Nephron (organoid): Measurements from ENCODE around the gene TPCN1.

Source experiments
- H3K27ac Mint-ChIP-seq, 3 experiments: 2 replicates each; pipeline ENCODE4 v1.8.0; 2020; ENCODE audit warnings: mixed read lengths in 3 of 3, mild to moderate bottlenecking in 2 of 3, moderate library complexity in 1 of 3
- H3K27me3 Mint-ChIP-seq: 2 replicates; pipeline ENCODE4 v1.8.0; 2021; ENCODE audit warnings: low read depth, mild to moderate bottlenecking, moderate library complexity, mixed read lengths
- H3K36me3 Mint-ChIP-seq: 2 replicates; pipeline ENCODE4 v1.8.0; 2020; ENCODE audit warnings: low read depth, mixed read lengths
- H3K4me1 Mint-ChIP-seq: 2 replicates; pipeline ENCODE4 v1.8.0; 2020; ENCODE audit warnings: mixed read lengths
- H3K4me3 Mint-ChIP-seq, 3 experiments: 2 replicates each; pipeline ENCODE4 v1.8.0; 2020; ENCODE audit warnings: mild to moderate bottlenecking in 3 of 3, mixed read lengths in 3 of 3, moderate library complexity in 2 of 3
- H3K9me3 Mint-ChIP-seq: 2 replicates; pipeline ENCODE4 v1.8.0; 2020; ENCODE audit warnings: mixed read lengths
- TF ChIP-seq, protein P1 (sequence below), 3 experiments: fragments of 200-600 bp; sonication (generic); IDR thresholded peaks; one replicate each; pipeline ENCODE4 v1.5.0; 2021; ENCODE audit warnings: antibody characterized with exemption in 3 of 3; ENCODE audit not compliant: unreplicated experiment in 3 of 3

TPCN1 gene

DNA sequence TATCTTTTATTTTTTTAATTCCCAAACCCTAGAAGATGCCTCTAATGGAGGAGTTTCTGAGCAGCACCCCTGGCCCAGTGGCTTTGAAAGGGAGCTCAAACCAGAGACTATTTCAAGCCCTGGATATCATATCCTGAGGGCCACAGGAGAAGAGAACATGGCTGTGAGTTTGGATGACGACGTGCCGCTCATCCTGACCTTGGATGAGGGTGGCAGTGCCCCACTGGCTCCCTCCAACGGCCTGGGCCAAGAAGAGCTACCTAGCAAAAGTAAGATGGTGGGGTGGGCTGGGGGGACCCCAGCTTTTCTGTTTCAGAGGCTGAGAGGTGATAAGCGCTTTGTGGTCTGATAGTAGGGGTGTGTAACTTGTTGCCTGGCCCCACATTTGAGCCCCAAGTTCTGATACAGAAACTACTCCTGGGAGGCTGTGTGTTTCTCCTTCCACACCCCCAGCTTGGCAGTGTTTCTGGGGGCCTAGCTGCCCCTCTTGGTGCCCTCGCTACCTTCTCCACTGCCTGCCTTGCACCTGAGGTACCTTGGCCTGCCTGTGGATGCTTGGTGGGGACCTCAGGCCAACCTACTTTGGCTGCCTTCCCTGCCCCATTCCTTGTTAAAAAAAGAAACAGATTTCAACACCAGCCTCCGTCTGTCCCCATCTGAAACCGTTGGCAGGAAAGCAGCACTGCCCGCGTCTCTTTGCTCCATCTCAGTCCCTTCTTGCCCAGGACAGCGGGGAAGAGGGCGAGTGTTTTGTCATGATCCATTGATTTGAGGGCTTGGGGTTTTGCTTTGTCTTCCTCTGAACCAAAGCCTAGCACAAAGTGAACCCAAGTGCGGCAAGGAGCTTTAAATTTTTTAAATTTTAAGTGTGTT, 5.7 kb downstream of the TPCN1 start:
- H3K9me3 Mint-ChIP-seq, result no peaks in the 10 kb centered on the region
- H3K4me3 Mint-ChIP-seq, result no peak overlapping the region
- H3K36me3 Mint-ChIP-seq, result peaks cover 21% of the 10 kb centered on the region
- peak overlapping the region in 1 of 3 experiments; percentile 43 for H3K27ac Mint-ChIP-seq
- H3K4me1 Mint-ChIP-seq, result peaks cover 38% of the 10 kb centered on the region
- H3K27me3 Mint-ChIP-seq, result no peaks in the 10 kb centered on the region
- TF ChIP-seq, protein P1, sequence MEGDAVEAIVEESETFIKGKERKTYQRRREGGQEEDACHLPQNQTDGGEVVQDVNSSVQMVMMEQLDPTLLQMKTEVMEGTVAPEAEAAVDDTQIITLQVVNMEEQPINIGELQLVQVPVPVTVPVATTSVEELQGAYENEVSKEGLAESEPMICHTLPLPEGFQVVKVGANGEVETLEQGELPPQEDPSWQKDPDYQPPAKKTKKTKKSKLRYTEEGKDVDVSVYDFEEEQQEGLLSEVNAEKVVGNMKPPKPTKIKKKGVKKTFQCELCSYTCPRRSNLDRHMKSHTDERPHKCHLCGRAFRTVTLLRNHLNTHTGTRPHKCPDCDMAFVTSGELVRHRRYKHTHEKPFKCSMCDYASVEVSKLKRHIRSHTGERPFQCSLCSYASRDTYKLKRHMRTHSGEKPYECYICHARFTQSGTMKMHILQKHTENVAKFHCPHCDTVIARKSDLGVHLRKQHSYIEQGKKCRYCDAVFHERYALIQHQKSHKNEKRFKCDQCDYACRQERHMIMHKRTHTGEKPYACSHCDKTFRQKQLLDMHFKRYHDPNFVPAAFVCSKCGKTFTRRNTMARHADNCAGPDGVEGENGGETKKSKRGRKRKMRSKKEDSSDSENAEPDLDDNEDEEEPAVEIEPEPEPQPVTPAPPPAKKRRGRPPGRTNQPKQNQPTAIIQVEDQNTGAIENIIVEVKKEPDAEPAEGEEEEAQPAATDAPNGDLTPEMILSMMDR (IDR thresholded peaks at IDR 0.05; ENCODE audit: unreplicated experiment in 3 of 3), result no peak

DNA sequence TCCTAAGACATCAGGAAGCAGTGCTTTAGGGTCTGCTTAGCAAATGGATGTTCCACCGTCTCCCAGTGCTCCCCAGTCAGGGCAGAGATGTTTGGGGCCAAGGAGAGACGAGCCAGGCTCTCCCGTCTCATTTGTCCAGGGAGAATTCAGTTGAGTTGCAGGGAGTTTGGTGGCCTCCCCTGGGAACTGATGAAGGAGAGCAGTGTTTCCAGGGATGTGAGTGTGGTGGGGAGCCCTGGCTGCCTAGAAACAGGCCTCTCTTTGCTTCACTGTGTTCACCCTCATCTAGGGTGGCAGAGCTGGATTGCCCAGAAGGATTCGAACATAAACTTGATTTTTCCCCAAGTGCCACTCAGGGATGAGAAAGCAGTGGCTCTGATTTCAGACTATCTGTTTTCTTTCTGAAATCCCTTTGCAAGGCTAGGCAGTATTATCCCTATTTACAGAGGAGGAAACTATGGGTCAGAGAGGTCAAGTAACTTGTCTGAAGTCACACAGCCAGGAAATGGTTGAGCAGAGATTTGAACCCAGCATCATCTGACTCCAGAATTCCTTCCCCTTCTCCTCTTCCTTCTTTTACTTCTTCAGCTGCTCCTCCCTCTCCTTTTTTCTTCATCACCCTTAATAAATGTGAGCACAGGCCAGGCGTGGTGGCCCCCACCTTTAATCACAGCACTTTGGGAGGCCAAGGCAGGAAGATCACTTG, 6.6 kb downstream of the TPCN1 start:
- Mint-ChIP-seq H3K9me3 (no peaks in the 10 kb centered on the region), H3K4me1 (peaks cover 35% of the 10 kb centered on the region), H3K27ac (peak overlapping the region in 1 of 3 experiments; percentile 43), H3K4me3 (no peak overlapping the region), H3K27me3 (no peaks in the 10 kb centered on the region), H3K36me3 (peaks cover 21% of the 10 kb centered on the region)
- TF ChIP-seq, protein P1 (IDR thresholded peaks at IDR 0.05; ENCODE audit: unreplicated experiment in 3 of 3), result no peak

GRCh38 chr12:113228394-113229028, 7.2 kb downstream of the TPCN1 start:
- Mint-ChIP-seq H3K27ac (peak overlapping the region in 1 of 3 experiments; percentile 8), H3K36me3 (peaks cover 25% of the 10 kb centered on the region), H3K27me3 (no peaks in the 10 kb centered on the region), H3K4me3 (no peak overlapping the region), H3K9me3 (no peaks in the 10 kb centered on the region), H3K4me1 (peaks cover 36% of the 10 kb centered on the region)
- TF ChIP-seq, protein P1 (IDR thresholded peaks at IDR 0.05; ENCODE audit: unreplicated experiment in 3 of 3), result no peak

- Mint-ChIP-seq H3K36me3 (peaks cover 29% of the 10 kb centered on the region), H3K4me3 (no peak overlapping the region), H3K27ac (peak overlapping the region in 1 of 3 experiments; percentile 16), H3K27me3 (no peaks in the 10 kb centered on the region), H3K9me3 (no peaks in the 10 kb centered on the region), H3K4me1 (peaks cover 48% of the 10 kb centered on the region)
- TF ChIP-seq, protein P1 (IDR thresholded peaks at IDR 0.05; ENCODE audit: unreplicated experiment in 3 of 3), result no peak
These were observed 9.3 kb downstream of the TPCN1 start for GRCh38 chr12:113230315-113231234.
